Body of pancreas (tissue), 4 donors: ENCODE data around the gene KRT16. TPM values are rescaled to one million over a fixed set of nuclear protein-coding genes. Genes with fewer than 3 reads are reported as not detected.
"Not testable (repeated sequence)": the region's sequence is repeated elsewhere in the genome, so short reads cannot be mapped to it uniquely, and the experiment has no call there.

Experiments
- ATAC-seq: fragments of 150-250 bp; one replicate; pipeline ENCODE4 v1.9.1; 2016
- DNase-seq, 4 donors: peaks; one replicate each; pipeline ENCODE4 v3.0.0-alpha.2; 2019
- H3K27ac ChIP-seq, 4 donors: fragments of 200-600 bp; sonication (generic); 1 replicate in 3 of 4; 2 replicates in 1 of 4; pipeline versions ENCODE4 v1.5.1 to v1.6.1; 2016 to 2019; ENCODE audit warnings: mild to moderate bottlenecking in 1 of 4, mixed read lengths in 1 of 4, moderate library complexity in 1 of 4
- H3K27me3 ChIP-seq, 2 donors: fragments of 200-600 bp; sonication (generic); one replicate each; pipeline ENCODE4 v1.6.0; 2016; ENCODE audit warnings: mild to moderate bottlenecking in 1 of 2
- H3K36me3 ChIP-seq, 2 donors: fragments of 200-600 bp; sonication (generic); replicated peaks in 1 of 2; 2 replicates each; pipeline ENCODE4 v1.5.1; 2016; ENCODE audit warnings: low read depth in 2 of 2; ENCODE audit not compliant: insufficient read depth in 1 of 2
- H3K4me1 ChIP-seq: fragments of 200-600 bp; sonication (generic); one replicate; pipeline ENCODE4 v1.6.0; 2016
- H3K4me3 ChIP-seq, 2 donors: fragments of 200-600 bp; sonication (generic); 1 replicate in 1 of 2; 2 replicates in 1 of 2; pipeline ENCODE4 v1.5.1; 2016 to 2019
- H3K9me3 ChIP-seq, 3 donors: fragments of 200-600 bp; sonication (generic); 1 replicate in 2 of 3; 2 replicates in 1 of 3; pipeline ENCODE4 v1.5.1; 2016
- CTCF ChIP-seq, 7 experiments: fragments of 450-650 bp in 4 of 7; fragments of 200-600 bp in 3 of 7; sonication (generic) in 3 of 7; IDR thresholded peaks; one replicate each; pipeline ENCODE4 v1.5.1; 2016 to 2019; ENCODE audit warnings: antibody characterized with exemption in 7 of 7
- POLR2A ChIP-seq, 3 donors: fragments of 450-650 bp; IDR thresholded peaks; one replicate each; pipeline ENCODE4 v1.6.1; 2016; ENCODE audit warnings: antibody characterized with exemption in 3 of 3, mild to moderate bottlenecking in 2 of 3
- WGBS, 2 donors: methylation state at CpG; one replicate each; pipeline ENCODE4 v1.1.5; 2017; 5-methylcytosine and 5-hydroxymethylcytosine counted together
- intact Hi-C: fragments of 100-400 bp; cut with DNase I; formaldehyde crosslinking; loops from one replicate; pipeline ENCODE4 v1.15.1; 2023
- total RNA-seq, 2 donors: library from RNA; depleted of rRNA; stranded (reverse); fragments of >200 nt; gene quantifications; one replicate each; pipeline ENCODE4 v1.1.0, GENCODE V29; 2016

The KRT16 gene
- total RNA-seq = 1 to 10 TPM; 1.6 to 4.2 TPM

DNA sequence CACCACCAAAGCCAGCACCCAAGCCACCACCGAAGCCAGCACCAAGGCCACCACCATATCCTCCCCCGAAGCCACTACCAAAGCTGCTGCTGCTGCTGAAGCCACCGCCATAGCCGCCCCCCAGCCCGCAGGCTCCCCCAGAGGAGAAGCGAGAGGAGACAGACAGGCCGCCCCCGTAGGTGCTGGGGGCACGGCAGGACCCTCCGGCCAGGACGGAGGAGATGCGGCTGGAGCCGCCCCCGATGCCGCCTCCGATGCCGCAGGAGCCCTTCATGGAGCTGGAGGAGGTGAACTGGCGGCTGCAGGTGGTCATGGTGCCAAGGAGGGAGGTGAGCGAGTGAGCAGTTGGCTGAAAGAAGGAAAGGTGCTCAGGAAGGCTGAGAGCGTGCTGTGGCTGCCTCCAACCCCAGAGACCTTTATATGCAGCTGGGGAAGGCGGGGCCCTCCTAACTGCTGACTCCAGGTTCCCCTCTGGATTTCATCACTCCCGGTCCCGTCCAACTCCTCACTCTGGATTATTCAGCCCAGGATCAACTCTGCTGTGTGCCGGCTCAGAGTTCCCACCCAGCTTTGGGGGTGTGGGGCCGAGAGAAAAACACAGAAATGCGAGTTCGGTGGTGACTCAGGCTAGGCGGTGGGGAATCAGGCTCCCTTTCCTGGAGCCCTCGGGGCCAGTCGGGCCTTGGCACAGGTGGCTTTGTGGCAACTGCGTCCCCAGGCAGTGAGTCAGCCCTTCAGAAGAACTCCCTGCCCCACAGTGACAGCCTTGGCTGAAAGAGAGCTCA is at the start of gene KRT16:
Gene KRT16 (minus strand): TSS at position 392 of the 785 bp plus-strand sequence. CDS start 79 bp downstream, at position 313.
- H3K9me3 ChIP-seq, DNase-seq, intact Hi-C loops, H3K36me3 ChIP-seq, H3K4me1 ChIP-seq, H3K4me3 ChIP-seq, H3K27me3 ChIP-seq, ATAC-seq, H3K27ac ChIP-seq: not testable (repeated sequence)
- 64 to 82% methylated on average over 18 to 31 of the region's 31 CpGs for WGBS, 2 donors

- no peaks in the 10 kb centered on the region for H3K36me3 ChIP-seq
- 65 to 69% methylated on average over 8 of the region's 8 CpGs for WGBS, 2 donors
- intact Hi-C loops = loop anchor here (5.0 kb wide), 1 partner anchor 113 kb away; no protein-coding TSS in a partner anchor
- ATAC-seq (no peak), DNase-seq (no peak)
- H3K4me1 ChIP-seq = peaks cover 11% of the 10 kb centered on the region
- H3K4me3 ChIP-seq = no peak overlapping the region
- H3K27me3 ChIP-seq = no peaks in the 10 kb centered on the region
- H3K27ac ChIP-seq = no peak overlapping the region
- no peaks in the 10 kb centered on the region for H3K9me3 ChIP-seq
- TF ChIP-seq POLR2A (IDR thresholded peaks at IDR 0.05) (no peak), CTCF (IDR thresholded peaks at IDR 0.05) (no peak)
These were observed 47.7 kb upstream of the KRT16 start for GRCh38 chr17:41660221-41660711.

- peaks cover 13% of the 10 kb centered on the region for H3K4me1 ChIP-seq
- H3K9me3 ChIP-seq = no peaks in the 10 kb centered on the region
- H3K4me3 ChIP-seq = no peak overlapping the region
- no peaks in the 10 kb centered on the region for H3K36me3 ChIP-seq
- 75 to 83% methylated on average over 10 to 11 of the region's 11 CpGs for WGBS, 2 donors
- TF ChIP-seq CTCF (IDR thresholded peaks at IDR 0.05) (no peak), POLR2A (IDR thresholded peaks at IDR 0.05) (no peak)
- H3K27ac ChIP-seq = no peak overlapping the region
- intact Hi-C loops = loop anchor here (5.0 kb wide), 2 partner anchors 112 to 747 kb away; no protein-coding TSS in a partner anchor
- H3K27me3 ChIP-seq = no peaks in the 10 kb centered on the region
- DNase-seq = no peak
- ATAC-seq = no peak
These were observed 47.1 kb upstream of the KRT16 start for GRCh38 chr17:41659427-41660212.

GRCh38 chr17:41658846-41659245 is 46.3 kb upstream of the KRT16 start:
- H3K27ac ChIP-seq = no peak overlapping the region

More at GRCh38 chr17:41658846-41659245, 46.3 kb upstream of the KRT16 start:
- peaks cover 16% of the 10 kb centered on the region for H3K4me1 ChIP-seq
- DNase-seq (no peak), ATAC-seq (no peak)
- no peaks in the 10 kb centered on the region for H3K36me3 ChIP-seq
- no peaks in the 10 kb centered on the region for H3K9me3 ChIP-seq
- no peaks in the 10 kb centered on the region for H3K27me3 ChIP-seq
- H3K4me3 ChIP-seq = no peak overlapping the region
- 85% methylated on average over 5 of the region's 5 CpGs; no CpG with 5 or more reads in 1 of the 2 donors for WGBS, 2 donors
- intact Hi-C loops = loop anchor here (5.0 kb wide), 1 partner anchor 747 kb away; no protein-coding TSS in a partner anchor
- TF ChIP-seq CTCF (IDR thresholded peaks at IDR 0.05) (no peak), POLR2A (IDR thresholded peaks at IDR 0.05) (no peak)
